Measurements from ENCODE around the gene TATDN2.

- TF ChIP-seq EZH2 (IDR thresholded peaks at IDR 0.05): no peak
- no peak for TF ChIP-seq POLR2AphosphoS5 (IDR thresholded peaks at IDR 0.05; ENCODE audit: borderline replicate concordance, low read depth, low read length)
These were observed 62.3 kb downstream of the TATDN2 start for GRCh38 chr3:10310578-10310977.
